Measurements from ENCODE around the gene MIOS. TPM values are rescaled to one million over a fixed set of nuclear protein-coding genes. Genes with fewer than 3 reads are reported as not detected.

Gene MIOS
- polyA plus RNA-seq = 15.8 to 29.2 TPM (median 19.7 TPM) in 3 replicates
- polyA plus RNA-seq (2011; ENCODE audit: low read depth) = 21.9 TPM
- polyA plus RNA-seq (2011; cell fraction: cytosol; rRNA removed) = 13.0 and 26.9 TPM in 2 replicates
- polyA plus RNA-seq (2011; cell fraction: nucleus; rRNA removed) = 18.5 and 26.7 TPM in 2 replicates
- polyA plus RNA-seq (2012; ENCODE audit: low replicate concordance) = 14.1 and 18.7 TPM in 2 replicates
- 12.7 to 45.6 TPM (median 26.4 TPM) in 3 replicates for polyA minus RNA-seq
- 13.6 TPM for polyA minus RNA-seq (2011; cell fraction: cytosol; rRNA and poly(A)+ RNA removed)
- 16.7 and 34.1 TPM in 2 replicates for polyA minus RNA-seq (2011; cell fraction: nucleus; rRNA and poly(A)+ RNA removed)

- H3K9ac ChIP-seq (ENCODE audit: control insufficient read depth, extremely low read depth, insufficient read depth, low read length) = peak within 1 kb of the TSS; percentile 77
- FAIRE-seq = no peak
- dilution Hi-C loops (cut with MboI; ENCODE audit: extremely low pct_ligation_motif_present, low sequenced_read_pairs) = no loop called here
- H3K9me3 ChIP-seq (ENCODE audit: control insufficient read depth, low read depth, low read length) = no peaks in the 10 kb centered on the region
- H3K4me3 ChIP-seq (ENCODE audit: control insufficient read depth in 2 of 3, extremely low read depth in 1 of 3, insufficient read depth in 2 of 3, low read depth in 1 of 3, low read length in 3 of 3) = peak within 1 kb of the TSS; percentile 67 to 71 (median 69)
- H3K9me1 ChIP-seq (ENCODE audit: control insufficient read depth, extremely low read depth, insufficient read depth, low read length) = no peaks in the 10 kb centered on the region
- peak within 1 kb of the TSS; percentile 57 for H2AFZ ChIP-seq (ENCODE audit: control insufficient read depth, low read length)
- peaks cover 41% of the 10 kb centered on the region for H3K79me2 ChIP-seq (ENCODE audit: control insufficient read depth, insufficient read depth, low read length)
- H3K4me1 ChIP-seq (ENCODE audit: control insufficient read depth, extremely low read depth, insufficient read depth, low read length) = peaks cover 49% of the 10 kb centered on the region
- no peak for DNase-seq (ENCODE audit: low read depth, low spot score)
- H3K4me2 ChIP-seq (ENCODE audit: control insufficient read depth, extremely low read depth, insufficient read depth, low read depth, low read length) = peak within 1 kb of the TSS; percentile 88
- no peaks in the 10 kb centered on the region for H4K20me1 ChIP-seq (ENCODE audit: control insufficient read depth, extremely low read depth, insufficient read depth, low read length)
- no peaks in the 10 kb centered on the region for H3K27me3 ChIP-seq (ENCODE audit: control insufficient read depth, extremely low read depth, insufficient read depth, low read length)
- H3K27ac ChIP-seq (ENCODE audit: control insufficient read depth, insufficient read depth, low read length) = peak within 1 kb of the TSS; percentile 80
- peaks cover 0 to under 1% of the 10 kb centered on the region in 2 experiments for H3K36me3 ChIP-seq (ENCODE audit: control insufficient read depth in 2 of 2, extremely low read depth in 1 of 2, insufficient read depth in 2 of 2, low read length in 2 of 2)
- TF ChIP-seq EZH2 (IDR thresholded peaks at IDR 0.05; ENCODE audit: low read length) = no peak
- no peak for TF ChIP-seq CTCF (optimal IDR thresholded peaks at IDR 0.05 in 1 of 3, IDR thresholded peaks at IDR 0.05 in 1 of 3, conservative IDR thresholded peaks at IDR 0.05 in 1 of 3; ENCODE audit: extremely low read depth in 1 of 3, insufficient read depth in 2 of 3, low read length in 3 of 3)
Observed at GRCh38 chr7:7566651-7567611, at the start of gene MIOS. Gene MIOS, plus strand, starts transcription at chr7:7566884. Its CDS starts 5,592 bp downstream, at chr7:7572476.

GRCh38 chr7:7517754-7518153 is 48.9 kb upstream of the MIOS start:
- Histone ChIP-seq H3K4me1 (ENCODE audit: control insufficient read depth, extremely low read depth, insufficient read depth, low read length) (no peaks in the 10 kb centered on the region), H3K9me3 (ENCODE audit: control insufficient read depth, low read depth, low read length) (no peaks in the 10 kb centered on the region), H3K9me1 (ENCODE audit: control insufficient read depth, extremely low read depth, insufficient read depth, low read length) (no peaks in the 10 kb centered on the region), H3K9ac (ENCODE audit: control insufficient read depth, extremely low read depth, insufficient read depth, low read length) (no peak overlapping the region), H3K27ac (ENCODE audit: control insufficient read depth, insufficient read depth, low read length) (no peak overlapping the region), H3K79me2 (ENCODE audit: control insufficient read depth, insufficient read depth, low read length) (no peaks in the 10 kb centered on the region), H3K27me3 (ENCODE audit: control insufficient read depth, extremely low read depth, insufficient read depth, low read length) (no peaks in the 10 kb centered on the region), H3K4me2 (ENCODE audit: control insufficient read depth, extremely low read depth, insufficient read depth, low read depth, low read length) (no peak overlapping the region), H2AFZ (ENCODE audit: control insufficient read depth, low read length) (no peak overlapping the region), H4K20me1 (ENCODE audit: control insufficient read depth, extremely low read depth, insufficient read depth, low read length) (no peaks in the 10 kb centered on the region), H3K36me3 (ENCODE audit: control insufficient read depth in 2 of 2, extremely low read depth in 1 of 2, insufficient read depth in 2 of 2, low read length in 2 of 2) (no peaks in the 10 kb centered on the region), H3K4me3 (ENCODE audit: control insufficient read depth in 2 of 3, extremely low read depth in 1 of 3, insufficient read depth in 2 of 3, low read depth in 1 of 3, low read length in 3 of 3) (no peak overlapping the region)
- DNase-seq (ENCODE audit: low read depth, low spot score) (no peak), FAIRE-seq (no peak)
- dilution Hi-C loops (cut with MboI; ENCODE audit: extremely low pct_ligation_motif_present, low sequenced_read_pairs) = no loop called here
- TF ChIP-seq CTCF (optimal IDR thresholded peaks at IDR 0.05 in 1 of 3, IDR thresholded peaks at IDR 0.05 in 1 of 3, conservative IDR thresholded peaks at IDR 0.05 in 1 of 3; ENCODE audit: extremely low read depth in 1 of 3, insufficient read depth in 2 of 3, low read length in 3 of 3) = no peak
- TF ChIP-seq EZH2 (IDR thresholded peaks at IDR 0.05; ENCODE audit: low read length) = no peak

All from keratinocyte (primary cell).